HEK293 (cell line): ENCODE measurements around the gene TRIB2.

Source experiments
- CTCF ChIA-PET: fragments of 350-600 bp; formaldehyde crosslinking; extraction: SDS; loops from one replicate; lab custom pipeline; 2021; ENCODE audit warnings: antibody characterized with exemption; lab: Yijun Ruan, JAX
- POLR2A ChIA-PET: fragments of 300-600 bp; formaldehyde crosslinking; extraction: SDS; loops from one replicate; lab custom pipeline; 2020; ENCODE audit warnings: antibody characterized with exemption, inconsistent platforms; lab: Yijun Ruan, JAX
- H3K27ac ChIP-seq: fragments of 200-500 bp; sonication (Bioruptor generic); 2 replicates; pipeline ENCODE4 v1.5.1; 2014; ENCODE audit warnings: low read depth, low read length, control low read depth, inconsistent platforms; ENCODE audit errors: extremely low read depth
- H3K36me3 ChIP-seq, 2 experiments: fragments of 200-500 bp in 1 of 2; sonication (Bioruptor generic) in 1 of 2; 1 replicate in 1 of 2; 2 replicates in 1 of 2; pipeline ENCODE4 v1.5.1; 2014 to 2017; ENCODE audit warnings: inconsistent platforms in 2 of 2, low read length in 2 of 2; ENCODE audit not compliant: control insufficient read depth in 2 of 2, insufficient read depth in 1 of 2
- H3K4me1 ChIP-seq: fragments of 200-500 bp; sonication (Bioruptor generic); 2 replicates; pipeline ENCODE4 v1.5.1; 2014; ENCODE audit warnings: mild to moderate bottlenecking, low read length, inconsistent platforms; ENCODE audit not compliant: control insufficient read depth, insufficient read depth
- H3K4me3 ChIP-seq: 2 replicates; pipeline ENCODE4 v1.5.1; 2011; ENCODE audit warnings: low read depth, mild to moderate bottlenecking, control low read depth, low read length, moderate library complexity
- H3K9me3 ChIP-seq: fragments of 200-500 bp; sonication (Bioruptor generic); 2 replicates; pipeline ENCODE4 v1.5.1; 2014; ENCODE audit warnings: low read depth, low read length, inconsistent platforms; ENCODE audit not compliant: control insufficient read depth, insufficient read depth
- GLI2 ChIP-seq: fragments of 450-650 bp; formaldehyde crosslinking; IDR thresholded peaks from 2 replicates; pipeline ENCODE4; 2017; ENCODE audit warnings: missing biosample characterization, missing genetic modification characterization, low read depth, borderline replicate concordance
- HOXD13 ChIP-seq: sonication (generic); formaldehyde crosslinking; IDR thresholded peaks from 2 replicates; pipeline ENCODE4 v1.8.0; 2022; ENCODE audit warnings: missing genetic modification reagents, borderline replicate concordance
- KLF1 ChIP-seq: fragments of 450-650 bp; formaldehyde crosslinking; IDR thresholded peaks from 2 replicates; pipeline ENCODE4 v1.5.1; 2016; ENCODE audit warnings: missing biosample characterization, missing genetic modification characterization
- SALL2 ChIP-seq: fragments of 450-650 bp; formaldehyde crosslinking; IDR thresholded peaks from 2 replicates; pipeline ENCODE4 v1.5.0; 2017; ENCODE audit warnings: missing biosample characterization, mild to moderate bottlenecking, missing genetic modification characterization, borderline replicate concordance
- SCRT1 ChIP-seq: fragments of 450-650 bp; formaldehyde crosslinking; IDR thresholded peaks from 2 replicates; pipeline ENCODE4 v1.5.1; 2016; ENCODE audit warnings: missing biosample characterization, missing genetic modification characterization, borderline replicate concordance
- ZNF132 ChIP-seq: fragments of 450-650 bp; formaldehyde crosslinking; IDR thresholded peaks from 2 replicates; pipeline ENCODE4 v1.5.1; 2017; ENCODE audit warnings: missing biosample characterization, missing genetic modification characterization, borderline replicate concordance
- ZNF23 ChIP-seq: fragments of 450-650 bp; formaldehyde crosslinking; IDR thresholded peaks from 2 replicates; pipeline ENCODE4 v1.5.1; 2016; ENCODE audit warnings: missing biosample characterization, missing genetic modification characterization, borderline replicate concordance
- ZNF239 ChIP-seq: fragments of 450-650 bp; formaldehyde crosslinking; IDR thresholded peaks from 2 replicates; pipeline ENCODE4 v1.5.1; 2016; ENCODE audit warnings: missing biosample characterization, missing genetic modification characterization
- ZNF302 ChIP-seq: fragments of 450-650 bp; formaldehyde crosslinking; IDR thresholded peaks from 2 replicates; pipeline ENCODE4 v1.5.1; 2016; ENCODE audit warnings: missing biosample characterization, missing genetic modification characterization, low read depth
- ZNF350 ChIP-seq: fragments of 450-650 bp; formaldehyde crosslinking; IDR thresholded peaks from 2 replicates; pipeline ENCODE4 v1.5.0; 2017; ENCODE audit warnings: missing biosample characterization, mild to moderate bottlenecking, missing genetic modification characterization
- ZNF391 ChIP-seq: fragments of 450-650 bp; formaldehyde crosslinking; IDR thresholded peaks from 2 replicates; pipeline ENCODE4 v1.5.1; 2016; ENCODE audit warnings: low read depth, missing biosample characterization, missing genetic modification characterization, borderline replicate concordance
- ZNF548 ChIP-seq: fragments of 450-650 bp; formaldehyde crosslinking; IDR thresholded peaks from 2 replicates; pipeline ENCODE4 v1.5.1; 2016; ENCODE audit warnings: missing biosample characterization, missing genetic modification characterization
- ZNF560 ChIP-seq: fragments of 450-650 bp; formaldehyde crosslinking; IDR thresholded peaks from 2 replicates; pipeline ENCODE4 v1.5.1; 2017; ENCODE audit warnings: missing biosample characterization, missing genetic modification characterization, borderline replicate concordance
- ZNF561 ChIP-seq: fragments of 450-650 bp; IDR thresholded peaks from 2 replicates; pipeline ENCODE4 v1.5.1; 2018; ENCODE audit warnings: missing biosample characterization, missing genetic modification characterization, borderline replicate concordance
- ZNF621 ChIP-seq: fragments of 450-650 bp; formaldehyde crosslinking; IDR thresholded peaks from 2 replicates; pipeline ENCODE4 v1.5.1; 2017; ENCODE audit warnings: missing biosample characterization, missing genetic modification characterization
- ZNF692 ChIP-seq: fragments of 450-650 bp; formaldehyde crosslinking; IDR thresholded peaks from 2 replicates; pipeline ENCODE4 v1.5.1; 2016; ENCODE audit warnings: missing biosample characterization, missing genetic modification characterization
- ZSCAN23 ChIP-seq: fragments of 450-650 bp; formaldehyde crosslinking; IDR thresholded peaks from 2 replicates; pipeline ENCODE4 v1.5.1; 2016; ENCODE audit warnings: missing biosample characterization, missing genetic modification characterization
- ZXDB ChIP-seq: fragments of 450-650 bp; formaldehyde crosslinking; IDR thresholded peaks from 2 replicates; pipeline ENCODE4 v1.5.1; 2016; ENCODE audit warnings: missing biosample characterization, missing genetic modification characterization
- TF ChIP-seq, protein P1 (sequence below): fragments of 450-650 bp; formaldehyde crosslinking; IDR thresholded peaks from 2 replicates; pipeline ENCODE4 v1.5.1; 2016; ENCODE audit warnings: missing biosample characterization, missing genetic modification characterization

TRIB2 gene

GRCh38 chr2:12764075-12764730, 47.5 kb downstream of the TRIB2 start:
- no peaks in the 10 kb centered on the region for H3K4me1 ChIP-seq
- no peak for TF ChIP-seq SCRT1 (tag by site-specific recombination)
- peak; percentile 56; the same call in 1 of the 2 replicates for TF ChIP-seq ZNF548 (tag by site-specific recombination)
- no peak for TF ChIP-seq ZXDB (tag by site-specific recombination)
- TF ChIP-seq, all 188 proteins: peak for 1
- Histone ChIP-seq H3K9me3 (no peaks in the 10 kb centered on the region), H3K4me3 (no peak overlapping the region), H3K27ac (no peak overlapping the region), H3K36me3 (no peaks in the 10 kb centered on the region)
- POLR2A ChIA-PET, result no interaction called here
- CTCF ChIA-PET, result no interaction called here

- CTCF ChIA-PET, result no interaction called here
- Histone ChIP-seq H3K9me3 (no peaks in the 10 kb centered on the region), H3K4me3 (no peak overlapping the region), H3K36me3 (no peaks in the 10 kb centered on the region), H3K27ac (no peak overlapping the region), H3K4me1 (no peaks in the 10 kb centered on the region)
- TF ChIP-seq ZNF350 (no peak), ZNF621 (no peak), ZNF561 (tag by site-specific recombination) (no peak), ZNF23 (tag by site-specific recombination) (no peak), ZNF239 (no peak), ZNF692 (tag by site-specific recombination) (no peak), HOXD13 (CRISPR knock-in tag) (no peak), ZSCAN23 (tag by site-specific recombination) (no peak), ZNF391 (tag by site-specific recombination) (no peak), ZNF302 (tag by site-specific recombination) (no peak), SALL2 (no peak), KLF1 (tag by site-specific recombination) (no peak), ZNF560 (no peak), ZNF132 (tag by site-specific recombination) (no peak), GLI2 (no peak)
- TF ChIP-seq, protein P1, sequence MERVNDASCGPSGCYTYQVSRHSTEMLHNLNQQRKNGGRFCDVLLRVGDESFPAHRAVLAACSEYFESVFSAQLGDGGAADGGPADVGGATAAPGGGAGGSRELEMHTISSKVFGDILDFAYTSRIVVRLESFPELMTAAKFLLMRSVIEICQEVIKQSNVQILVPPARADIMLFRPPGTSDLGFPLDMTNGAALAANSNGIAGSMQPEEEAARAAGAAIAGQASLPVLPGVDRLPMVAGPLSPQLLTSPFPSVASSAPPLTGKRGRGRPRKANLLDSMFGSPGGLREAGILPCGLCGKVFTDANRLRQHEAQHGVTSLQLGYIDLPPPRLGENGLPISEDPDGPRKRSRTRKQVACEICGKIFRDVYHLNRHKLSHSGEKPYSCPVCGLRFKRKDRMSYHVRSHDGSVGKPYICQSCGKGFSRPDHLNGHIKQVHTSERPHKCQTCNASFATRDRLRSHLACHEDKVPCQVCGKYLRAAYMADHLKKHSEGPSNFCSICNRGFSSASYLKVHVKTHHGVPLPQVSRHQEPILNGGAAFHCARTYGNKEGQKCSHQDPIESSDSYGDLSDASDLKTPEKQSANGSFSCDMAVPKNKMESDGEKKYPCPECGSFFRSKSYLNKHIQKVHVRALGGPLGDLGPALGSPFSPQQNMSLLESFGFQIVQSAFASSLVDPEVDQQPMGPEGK (tag by site-specific recombination), result no peak
- POLR2A ChIA-PET, result no interaction called here
These were observed 48.3 kb downstream of the TRIB2 start for GRCh38 chr2:12764849-12765605.
